SW 1271 (cell line): ENCODE data around the gene SAP30BP.

ENCODE experiments used
- DNase-seq, 2 experiments: peaks; one replicate each; lab custom pipeline; 2025; lab: John Stamatoyannopoulos, UW

SAP30BP gene

DNA sequence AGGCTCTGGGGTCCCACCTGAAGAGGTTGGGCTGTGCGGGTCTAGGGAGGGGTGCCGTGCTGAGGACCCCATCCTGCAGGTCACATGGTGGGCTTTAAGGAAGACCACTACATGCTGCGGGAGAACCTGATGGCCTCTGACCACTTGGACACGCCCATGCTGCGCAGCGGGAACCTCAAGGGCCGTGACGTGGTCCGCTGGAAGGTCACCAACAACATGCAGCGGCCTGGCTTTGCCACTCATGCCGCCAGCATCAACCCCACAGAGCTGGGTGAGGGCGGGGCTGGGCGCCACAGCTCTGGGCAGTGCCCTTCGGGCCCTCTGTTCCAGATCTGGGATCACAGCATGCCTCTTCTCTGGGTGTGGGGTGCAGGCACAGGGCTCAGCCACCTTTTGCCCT lies 72.7 kb downstream of the SAP30BP start:
- no peak for DNase-seq

DNA sequence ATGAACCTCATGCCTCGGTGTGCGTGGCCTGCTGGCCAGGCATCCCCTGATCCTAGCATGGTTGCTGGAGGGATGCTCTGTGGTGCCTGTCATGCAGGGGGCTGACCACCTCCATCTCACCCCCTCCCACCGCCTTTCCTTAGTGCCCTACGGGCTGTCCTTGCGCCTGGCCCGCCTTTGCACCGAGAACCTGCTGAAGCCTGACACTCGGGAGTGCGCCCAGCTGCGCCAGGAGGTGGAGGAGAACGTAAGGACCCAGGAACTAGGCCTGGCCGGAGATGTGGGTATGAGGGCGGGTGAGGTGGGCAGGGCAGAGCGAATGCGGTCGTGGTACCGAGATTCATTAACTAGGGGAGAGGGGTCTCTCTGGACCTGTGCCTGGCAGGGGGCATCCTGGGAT lies 73.1 kb downstream of the SAP30BP start:
- DNase-seq = no peak

DNA sequence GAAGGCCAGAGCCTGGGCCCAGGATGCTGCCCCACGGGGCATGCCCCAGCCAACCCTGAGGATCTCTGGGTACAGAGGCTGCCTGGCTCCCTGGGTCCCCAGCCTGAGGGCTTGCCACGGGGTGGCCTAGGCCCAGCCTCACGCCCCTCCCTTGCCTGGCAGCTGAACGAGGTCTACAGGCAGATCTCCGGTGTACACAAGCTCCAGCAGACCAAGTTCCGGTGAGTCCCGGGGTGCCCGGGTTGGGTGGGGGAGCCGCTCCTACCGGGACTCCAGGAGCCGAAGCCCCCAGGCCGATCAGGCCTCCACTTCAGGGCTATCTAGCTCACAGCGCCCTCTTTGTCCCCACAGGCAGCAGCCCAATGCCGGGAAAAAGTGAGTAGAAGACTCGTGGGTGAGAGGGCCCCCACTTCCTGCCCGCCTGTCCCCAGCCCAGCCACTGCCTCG lies 73.5 kb downstream of the SAP30BP start:
- no peak for DNase-seq

DNA sequence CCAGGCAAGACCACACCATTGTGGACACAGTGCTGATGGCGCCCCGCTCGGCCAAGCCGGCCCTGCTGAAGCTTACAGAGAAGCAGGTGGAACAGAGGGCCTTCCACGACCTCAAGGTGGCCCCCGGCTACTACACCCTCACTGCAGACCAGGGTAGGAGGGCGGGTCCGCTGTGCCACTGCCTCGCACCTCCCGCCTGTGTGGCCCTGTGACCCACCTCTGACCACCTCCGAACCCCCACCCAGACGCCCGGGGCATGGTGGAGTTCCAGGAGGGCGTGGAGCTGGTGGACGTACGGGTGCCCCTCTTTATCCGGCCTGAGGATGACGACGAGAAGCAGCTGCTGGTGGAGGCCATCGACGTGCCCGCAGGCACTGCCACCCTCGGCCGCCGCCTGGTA lies 75.2 kb downstream of the SAP30BP start:
- DNase-seq = no peak

DNA sequence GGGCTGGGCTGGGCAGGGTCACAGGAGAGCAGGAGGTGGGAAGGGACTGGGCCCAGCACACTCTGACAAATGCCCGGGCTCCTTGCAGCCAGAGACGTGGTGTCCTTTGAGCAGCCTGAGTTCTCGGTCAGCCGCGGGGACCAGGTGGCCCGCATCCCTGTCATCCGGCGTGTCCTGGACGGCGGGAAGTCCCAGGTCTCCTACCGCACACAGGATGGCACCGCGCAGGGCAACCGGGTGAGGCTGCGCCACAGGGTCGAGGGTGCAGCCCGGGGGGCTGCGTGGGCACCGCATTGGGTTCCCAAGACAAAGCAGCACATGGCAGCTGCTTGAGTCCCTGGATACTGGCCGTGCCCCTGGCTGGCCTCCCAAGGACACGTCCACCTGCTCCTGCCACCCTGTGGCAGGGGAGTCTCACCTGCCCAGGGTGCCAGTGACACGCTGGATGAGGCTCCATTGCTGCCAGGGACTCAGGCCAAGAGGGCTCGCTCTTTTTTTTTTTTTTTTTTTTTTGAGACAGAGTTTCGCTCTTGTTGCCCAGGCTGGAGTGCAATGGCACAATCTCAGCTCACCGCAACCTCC lies 76.6 kb downstream of the SAP30BP start:
- DNase-seq = no peak

DNA sequence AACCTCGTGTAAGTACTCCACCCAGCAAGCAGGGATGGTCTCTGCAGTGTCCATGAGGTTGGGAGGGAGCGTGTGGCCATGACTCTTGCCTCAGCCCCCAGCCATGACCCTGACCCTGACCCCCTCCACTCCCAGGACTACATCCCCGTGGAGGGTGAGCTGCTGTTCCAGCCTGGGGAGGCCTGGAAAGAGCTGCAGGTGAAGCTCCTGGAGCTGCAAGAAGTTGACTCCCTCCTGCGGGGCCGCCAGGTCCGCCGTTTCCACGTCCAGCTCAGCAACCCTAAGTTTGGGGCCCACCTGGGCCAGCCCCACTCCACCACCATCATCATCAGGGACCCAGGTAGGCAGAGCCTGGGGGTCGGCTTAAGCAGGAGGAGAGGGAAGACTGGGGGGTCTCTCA lies 81.6 kb downstream of the SAP30BP start:
- no peak for DNase-seq

DNA sequence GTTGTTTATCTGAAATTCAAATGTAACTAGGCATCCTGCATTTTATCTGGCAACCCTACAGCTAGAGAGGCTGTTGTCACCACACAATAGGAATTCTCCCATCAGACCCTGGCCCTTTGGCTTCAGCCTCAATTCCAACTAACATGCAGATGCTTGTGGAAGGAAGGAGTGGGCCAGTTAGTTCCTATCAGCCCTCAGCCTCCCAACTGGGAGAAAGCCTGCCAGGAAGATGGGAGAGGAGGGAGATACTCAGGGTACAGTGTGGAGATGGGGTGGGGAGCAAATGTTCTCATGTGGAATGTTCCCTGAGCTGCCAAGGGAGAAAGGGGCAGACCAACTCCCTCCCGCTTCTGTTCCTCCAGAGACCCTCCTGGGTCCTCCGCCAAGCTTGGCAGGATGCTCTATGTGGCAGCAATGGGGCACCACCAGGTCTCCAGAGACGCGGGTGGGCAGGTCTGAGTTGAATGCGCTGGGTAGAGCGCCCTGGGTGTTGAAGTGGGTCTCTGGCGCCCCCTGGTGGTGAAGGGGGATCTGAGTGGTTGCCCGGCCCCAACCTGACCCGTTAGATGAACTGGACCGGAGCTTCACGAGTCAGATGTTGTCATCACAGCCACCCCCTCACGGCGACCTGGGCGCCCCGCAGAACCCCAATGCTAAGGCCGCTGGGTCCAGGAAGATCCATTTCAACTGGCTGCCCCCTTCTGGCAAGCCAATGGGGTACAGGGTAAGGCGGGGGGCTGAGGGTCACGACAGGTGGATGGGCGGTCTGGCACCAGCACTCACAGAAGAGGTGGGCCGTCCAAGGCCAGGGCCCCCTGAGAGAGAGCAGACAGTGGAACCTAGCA lies 82.6 kb downstream of the SAP30BP start:
- peak in 1 of 2 experiments; percentile 49 for DNase-seq

GRCh38 chr17:75750661-75751423 lies 83.7 kb downstream of the SAP30BP start:
- no peak for DNase-seq

GRCh38 chr17:75751676-75752404 lies 84.7 kb downstream of the SAP30BP start:
- no peak for DNase-seq

DNA sequence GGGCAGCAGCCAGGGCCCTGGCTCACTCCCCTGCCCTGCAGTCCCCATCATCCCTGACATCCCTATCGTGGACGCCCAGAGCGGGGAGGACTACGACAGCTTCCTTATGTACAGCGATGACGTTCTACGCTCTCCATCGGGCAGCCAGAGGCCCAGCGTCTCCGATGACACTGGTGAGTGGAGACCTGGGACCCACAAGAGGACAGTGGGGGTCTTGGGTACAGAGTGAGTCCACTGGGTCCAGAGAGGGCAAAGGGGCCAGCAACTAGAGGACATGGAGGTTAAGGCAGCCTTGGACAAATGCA lies 85.2 kb downstream of the SAP30BP start:
- no peak for DNase-seq

- DNase-seq = no peak
Measured at GRCh38 chr17:75752802-75753513, 85.8 kb downstream of the SAP30BP start.

DNA sequence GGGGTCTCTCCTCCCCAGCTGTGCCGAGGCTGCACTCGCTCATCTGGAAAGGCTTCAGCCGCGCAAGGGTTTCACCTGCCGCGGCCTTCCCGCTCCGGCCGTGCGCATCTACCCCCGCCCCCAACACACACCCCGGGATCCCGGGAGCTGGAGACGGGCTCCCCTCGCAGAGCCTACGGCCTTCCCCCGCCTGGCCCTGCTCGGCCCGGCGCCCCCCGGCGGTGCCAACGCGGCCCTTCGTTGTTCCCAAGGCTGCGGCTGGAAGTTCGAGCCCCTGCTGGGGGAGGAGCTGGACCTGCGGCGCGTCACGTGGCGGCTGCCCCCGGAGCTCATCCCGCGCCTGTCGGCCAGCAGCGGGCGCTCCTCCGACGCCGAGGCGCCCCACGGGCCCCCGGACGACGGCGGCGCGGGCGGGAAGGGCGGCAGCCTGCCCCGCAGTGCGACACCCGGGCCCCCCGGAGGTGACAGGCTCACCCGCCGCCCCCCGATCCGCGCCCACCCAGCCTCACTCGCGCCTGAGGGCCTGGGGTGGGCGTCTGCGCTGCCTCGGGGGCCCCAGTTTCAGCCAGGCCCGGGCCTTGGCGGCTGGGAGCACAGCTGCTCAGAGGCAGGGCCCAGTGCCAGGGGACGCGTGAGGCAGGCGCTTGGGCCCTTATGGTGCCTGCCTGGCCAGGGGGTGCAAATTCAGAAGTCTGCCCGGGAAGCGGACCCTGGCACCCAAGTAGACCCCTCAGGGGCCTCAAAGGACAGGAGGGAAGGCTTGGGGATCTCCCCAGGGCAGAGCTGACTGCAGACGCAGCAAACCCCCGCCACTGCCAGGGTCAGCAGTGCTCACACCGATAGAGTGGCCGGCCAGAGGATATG lies 86.6 kb downstream of the SAP30BP start:
- DNase-seq = no peak

- no peak for DNase-seq
Measured at GRCh38 chr17:75754378-75755204, 87.5 kb downstream of the SAP30BP start.

GRCh38 chr17:75755205-75755901 lies 88.2 kb downstream of the SAP30BP start:
- no peak for DNase-seq

DNA sequence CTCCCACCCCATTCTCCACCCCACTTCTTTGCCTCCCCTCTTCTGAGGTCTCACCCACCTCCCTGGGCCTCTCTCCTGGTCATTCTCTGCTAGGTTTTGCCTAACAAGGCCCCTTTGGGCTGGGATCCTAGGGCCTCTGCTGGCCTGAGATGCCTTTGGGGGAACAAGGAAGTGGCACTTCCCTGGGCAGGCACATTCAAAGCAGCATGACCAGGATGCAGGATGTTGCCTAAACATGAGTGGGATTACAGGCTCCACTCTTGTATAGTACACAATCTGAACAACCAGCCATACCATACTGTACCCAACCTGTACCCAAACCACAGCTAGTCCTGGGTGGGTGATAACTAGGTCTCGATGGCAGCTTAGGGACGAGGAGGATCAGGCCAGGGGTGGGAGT lies 88.9 kb downstream of the SAP30BP start:
- no peak for DNase-seq

DNA sequence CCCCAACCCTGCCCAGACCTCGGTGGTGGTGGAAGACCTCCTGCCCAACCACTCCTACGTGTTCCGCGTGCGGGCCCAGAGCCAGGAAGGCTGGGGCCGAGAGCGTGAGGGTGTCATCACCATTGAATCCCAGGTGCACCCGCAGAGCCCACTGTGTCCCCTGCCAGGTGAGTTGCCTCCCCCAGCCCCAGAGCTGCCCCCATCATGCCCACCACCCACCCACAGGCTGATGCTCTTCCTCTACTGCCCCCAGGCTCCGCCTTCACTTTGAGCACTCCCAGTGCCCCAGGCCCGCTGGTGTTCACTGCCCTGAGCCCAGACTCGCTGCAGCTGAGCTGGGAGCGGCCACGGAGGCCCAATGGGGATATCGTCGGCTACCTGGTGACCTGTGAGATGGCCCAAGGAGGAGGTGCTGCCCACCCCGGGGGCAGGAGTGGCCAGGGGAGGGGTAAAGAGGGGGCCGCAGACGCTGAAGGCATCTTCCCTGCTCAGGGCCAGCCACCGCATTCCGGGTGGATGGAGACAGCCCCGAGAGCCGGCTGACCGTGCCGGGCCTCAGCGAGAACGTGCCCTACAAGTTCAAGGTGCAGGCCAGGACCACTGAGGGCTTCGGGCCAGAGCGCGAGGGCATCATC lies 89.4 kb downstream of the SAP30BP start:
- no peak for DNase-seq

- DNase-seq = no peak
Measured at GRCh38 chr17:75757086-75757681, 90.0 kb downstream of the SAP30BP start.
